Measurements from ENCODE around the gene MGRN1. TPM values are rescaled to one million over a fixed set of nuclear protein-coding genes. Genes with fewer than 3 reads are reported as not detected.
"Not testable (repeated sequence)": the region's sequence is repeated elsewhere in the genome, so short reads cannot be mapped to it uniquely, and the experiment has no call there.

Gene MGRN1
- total RNA-seq, 4 donors from 2014 or later, result 40.3 to 75.6 (median 48.5) TPM

DNA sequence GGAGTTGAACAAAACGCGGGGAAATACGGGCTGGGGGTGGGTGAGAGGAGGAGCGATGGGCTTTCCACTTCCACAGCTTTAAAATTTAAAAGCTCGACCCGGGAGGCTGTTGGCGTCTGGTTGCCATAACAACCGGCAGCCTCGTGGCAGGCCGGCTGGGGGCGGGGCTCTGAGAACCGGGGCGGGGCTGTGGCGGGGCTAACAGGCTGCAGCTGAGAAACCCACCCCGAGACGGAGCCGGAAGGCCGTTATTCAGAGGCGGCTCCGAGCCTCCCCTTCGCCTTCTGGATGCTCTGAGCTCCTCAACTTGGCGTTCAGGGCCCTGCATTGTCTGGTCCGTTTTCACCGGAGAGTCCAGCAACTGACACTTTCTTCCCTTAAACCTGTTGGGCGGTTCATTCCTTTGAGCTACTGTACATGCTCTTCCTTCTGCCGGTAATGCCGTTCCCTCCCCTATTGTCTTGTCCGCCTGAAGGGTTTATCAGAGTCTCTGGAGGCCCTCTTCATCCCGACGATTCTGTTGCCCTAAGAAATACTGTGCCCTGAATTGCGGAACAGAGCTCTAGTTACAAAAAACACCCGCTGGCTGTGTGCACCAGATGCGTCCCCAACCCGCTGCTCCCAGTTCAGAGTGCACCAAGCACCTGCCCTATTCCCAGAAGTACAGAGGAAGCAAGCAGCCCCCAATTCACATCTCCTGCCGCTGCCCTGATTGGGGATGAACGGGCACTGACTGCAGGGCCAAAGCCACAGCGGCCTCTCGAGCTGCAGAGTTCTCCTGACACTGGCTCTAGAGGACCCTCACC lies 110.3 kb downstream of the MGRN1 start:
- TF ChIP-seq POLR2AphosphoS5 (IDR thresholded peaks at IDR 0.05) (no peak), EP300 (IDR thresholded peaks at IDR 0.05) (no peak), POLR2A (IDR thresholded peaks at IDR 0.05; ENCODE audit: low read depth) (no peak)
- TF ChIP-seq, protein P1, sequence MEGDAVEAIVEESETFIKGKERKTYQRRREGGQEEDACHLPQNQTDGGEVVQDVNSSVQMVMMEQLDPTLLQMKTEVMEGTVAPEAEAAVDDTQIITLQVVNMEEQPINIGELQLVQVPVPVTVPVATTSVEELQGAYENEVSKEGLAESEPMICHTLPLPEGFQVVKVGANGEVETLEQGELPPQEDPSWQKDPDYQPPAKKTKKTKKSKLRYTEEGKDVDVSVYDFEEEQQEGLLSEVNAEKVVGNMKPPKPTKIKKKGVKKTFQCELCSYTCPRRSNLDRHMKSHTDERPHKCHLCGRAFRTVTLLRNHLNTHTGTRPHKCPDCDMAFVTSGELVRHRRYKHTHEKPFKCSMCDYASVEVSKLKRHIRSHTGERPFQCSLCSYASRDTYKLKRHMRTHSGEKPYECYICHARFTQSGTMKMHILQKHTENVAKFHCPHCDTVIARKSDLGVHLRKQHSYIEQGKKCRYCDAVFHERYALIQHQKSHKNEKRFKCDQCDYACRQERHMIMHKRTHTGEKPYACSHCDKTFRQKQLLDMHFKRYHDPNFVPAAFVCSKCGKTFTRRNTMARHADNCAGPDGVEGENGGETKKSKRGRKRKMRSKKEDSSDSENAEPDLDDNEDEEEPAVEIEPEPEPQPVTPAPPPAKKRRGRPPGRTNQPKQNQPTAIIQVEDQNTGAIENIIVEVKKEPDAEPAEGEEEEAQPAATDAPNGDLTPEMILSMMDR (IDR thresholded peaks at IDR 0.05), result no peak
- peaks cover 12 to 27% (median 19%) of the 10 kb centered on the region in 4 donors for H3K4me1 ChIP-seq
- H3K9me3 ChIP-seq, result no peaks in the 10 kb centered on the region
- peaks cover 0 to 12% (median 9%) of the 10 kb centered on the region in 4 donors for H3K36me3 ChIP-seq
- H3K4me3 ChIP-seq, result peak overlapping the region; percentile 82 to 99 (median 90)
- DNase-seq (ENCODE audit: extremely low spot score), result peak; percentile 96
- H3K27me3 ChIP-seq, result peaks cover 0 to 3% (median 0%) of the 10 kb centered on the region in 4 donors
- 7% methylated on average over 26 of the region's 38 CpGs for WGBS
- H3K27ac ChIP-seq (replicated peaks in 1 of 4), result peak overlapping the region; percentile 79 to 97 (median 88)
- intact Hi-C loops (cut with DNase I), result loop anchor here (5.0 to 10.0 kb wide), 2 partner anchors 67 to 220 kb away; partner anchors contain the start of genes ROGDI and SEC14L5

DNA sequence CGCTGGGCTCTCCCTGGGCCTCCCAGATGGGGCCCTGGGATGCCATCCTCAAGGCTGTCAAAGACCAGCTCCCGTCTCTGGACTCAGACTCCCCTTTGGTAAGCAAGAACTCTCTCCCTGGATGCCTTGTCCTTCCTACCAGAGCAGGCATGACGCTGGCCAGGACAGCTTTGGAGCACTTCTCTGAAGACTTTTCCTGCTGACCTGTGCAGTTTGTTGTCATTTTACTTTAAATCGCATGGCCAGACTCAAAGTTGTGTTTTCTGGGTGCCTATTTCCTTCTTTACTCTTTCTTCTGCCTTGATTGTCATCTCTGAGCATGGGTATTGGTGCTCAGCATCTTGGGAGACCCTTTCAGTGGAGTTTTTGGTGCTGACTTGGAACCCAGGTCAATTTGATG lies 111.9 kb downstream of the MGRN1 start:
- H3K27me3 ChIP-seq, result peaks cover 0 to 3% (median 0%) of the 10 kb centered on the region in 4 donors
- peaks cover 12 to 27% (median 19%) of the 10 kb centered on the region in 4 donors for H3K4me1 ChIP-seq
- H3K9me3 ChIP-seq, result no peaks in the 10 kb centered on the region
- no peak for TF ChIP-seq EP300 (IDR thresholded peaks at IDR 0.05)
- no peak for TF ChIP-seq POLR2AphosphoS5 (IDR thresholded peaks at IDR 0.05)
- TF ChIP-seq POLR2A (IDR thresholded peaks at IDR 0.05; ENCODE audit: low read depth), result no peak
- TF ChIP-seq, protein P1 (IDR thresholded peaks at IDR 0.05), result no peak
- H3K27ac ChIP-seq (replicated peaks in 1 of 4), result no peak overlapping the region
- DNase-seq (ENCODE audit: extremely low spot score), result no peak
- WGBS, result 100% methylated on average over 2 of the region's 4 CpGs
- intact Hi-C loops (cut with DNase I), result loop anchor here (10.0 kb wide), 1 partner anchor 218 kb away; the partner anchor contains the start of gene SEC14L5
- no peak overlapping the region for H3K4me3 ChIP-seq
- no peaks in the 10 kb centered on the region for H3K36me3 ChIP-seq

DNA sequence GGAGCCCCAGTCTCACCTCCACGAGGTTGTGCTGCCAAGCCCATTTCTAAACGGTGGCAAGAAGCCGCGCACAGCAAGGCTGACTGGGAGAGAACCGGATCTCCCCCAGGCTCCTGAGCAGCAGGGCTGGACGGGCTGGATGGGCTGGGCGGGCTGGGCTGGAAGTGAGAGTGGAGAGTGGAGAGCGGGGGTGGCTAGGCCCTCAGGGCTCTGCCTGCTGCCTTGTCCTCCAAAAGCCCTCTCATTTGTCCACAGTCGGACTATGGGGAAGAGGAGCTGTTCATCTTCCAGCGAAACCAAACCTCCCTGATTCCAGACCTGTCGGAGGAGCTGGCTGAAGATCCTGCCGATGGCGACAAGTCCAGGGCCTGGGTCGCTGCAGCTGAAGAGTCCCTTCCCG lies 112.9 kb downstream of the MGRN1 start:
- WGBS, result 74% methylated on average over 4 of the region's 15 CpGs
- no peak for TF ChIP-seq POLR2AphosphoS5 (IDR thresholded peaks at IDR 0.05)
- TF ChIP-seq, protein P1 (IDR thresholded peaks at IDR 0.05), result no peak
- TF ChIP-seq POLR2A (IDR thresholded peaks at IDR 0.05; ENCODE audit: low read depth), result no peak
- no peak for TF ChIP-seq EP300 (IDR thresholded peaks at IDR 0.05)
- intact Hi-C loops (cut with DNase I), result loop anchor here (10.0 kb wide), 1 partner anchor 217 kb away; the partner anchor contains the start of gene SEC14L5

DNA sequence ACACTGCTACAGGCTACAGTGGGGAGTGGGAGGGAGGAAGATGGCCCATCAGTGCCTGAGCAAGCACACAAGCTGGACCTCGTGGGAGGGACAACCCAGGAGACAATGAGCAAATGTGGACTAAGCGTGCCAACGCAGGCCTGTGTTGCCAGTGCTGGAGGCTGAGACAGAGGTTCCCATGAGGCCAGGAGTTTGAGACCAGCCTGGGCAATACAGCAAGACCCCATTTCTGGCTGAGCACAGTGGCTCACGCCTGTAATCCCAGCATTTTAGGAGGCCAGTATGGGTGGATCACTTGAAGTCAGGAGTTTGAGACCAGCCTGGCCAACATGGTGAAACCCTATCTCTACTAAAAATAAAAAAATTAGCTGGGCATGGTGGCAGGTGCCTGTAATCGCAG lies 113.7 kb downstream of the MGRN1 start:
- H3K27ac ChIP-seq (replicated peaks in 1 of 4); H3K9me3 ChIP-seq; H3K36me3 ChIP-seq; H3K27me3 ChIP-seq; H3K4me3 ChIP-seq; DNase-seq (ENCODE audit: extremely low spot score): not testable (repeated sequence)
- intact Hi-C loops (cut with DNase I), result loop anchor here (10.0 kb wide), 1 partner anchor 216 kb away; the partner anchor contains the start of gene SEC14L5
- 81% methylated on average over 5 of the region's 5 CpGs for WGBS
- peaks cover 12 to 22% (median 17%) of the 10 kb centered on the region in 4 donors for H3K4me1 ChIP-seq

More for the DNA sequence above, 112.9 kb downstream of the MGRN1 start:
- Histone ChIP-seq H3K4me1 (peaks cover 12 to 23% (median 19%) of the 10 kb centered on the region in 4 donors), H3K9me3 (no peaks in the 10 kb centered on the region), H3K27me3 (peaks cover 0 to 3% (median 0%) of the 10 kb centered on the region in 4 donors), H3K4me3 (no peak overlapping the region), H3K27ac (replicated peaks in 1 of 4) (no peak overlapping the region), H3K36me3 (no peaks in the 10 kb centered on the region)
- no peak for DNase-seq (ENCODE audit: extremely low spot score)

Small RNA genes lying within 50 kb of the gene (small RNA-seq; reads per million reads assigned to genes)
- gene MIR6769A (0 reads per million in 3 donors), gene RN7SL850P (0 reads per million in 3 donors)

Other genes with a start within 250 kb of the MGRN1 start
- 10 to 100 TPM; 11.6 to 24.6 (median 21.3) TPM for gene CORO7, start 208.2 kb upstream of the MGRN1 start, total RNA-seq
- gene DNAJA3, start 199.0 kb upstream of the MGRN1 start, total RNA-seq, result 10 to 100 TPM; 40.6 to 51.2 (median 45.9) TPM
- 10 to 100 TPM; 29.1 to 50.0 (median 45.3) TPM for gene NMRAL1, start 150.2 kb upstream of the MGRN1 start, total RNA-seq
- 10 to 100 TPM; 26.6 to 45.9 (median 44.7) TPM for gene HMOX2, start 148.4 kb upstream of the MGRN1 start, total RNA-seq
- 10 to 100 TPM; 18.3 to 33.4 (median 28.3) TPM for gene CDIP1, start 86.1 kb upstream of the MGRN1 start, total RNA-seq
- not detected for gene C16orf96, start 68.5 kb upstream of the MGRN1 start, total RNA-seq
- 10 to 100 TPM; 11.2 to 34.6 (median 17.9) TPM for gene UBALD1, start 9.9 kb upstream of the MGRN1 start, total RNA-seq
- gene NUDT16L1, start 68.7 kb downstream of the MGRN1 start, total RNA-seq, result 10 to 100 TPM; 18.1 to 33.9 (median 24.6) TPM
- gene ANKS3, start 109.4 kb downstream of the MGRN1 start, total RNA-seq, result 10 to 100 TPM; 17.0 to 29.0 (median 24.7) TPM
- gene DNAAF8, start 109.7 kb downstream of the MGRN1 start, total RNA-seq, result 1 to 10 TPM in 2 of 4 donors, under 1 TPM in 2; 0.42 to 1.7 (median 0.94) TPM
- 10 to 100 TPM in 2 of 4 donors, 1 to 10 TPM in 2; 7.5 to 19.4 (median 13.9) TPM for gene ZNF500, start 142.3 kb downstream of the MGRN1 start, total RNA-seq
- gene SEPTIN12, start 163.5 kb downstream of the MGRN1 start, total RNA-seq, result 1 to 10 TPM in 1 of 4 donors, not detected in 3; 1.7 TPM
- gene SMIM22, start 170.5 kb downstream of the MGRN1 start, total RNA-seq, result not detected
- 10 to 100 TPM; 43.2 to 97.2 (median 77.6) TPM for gene ROGDI, start 177.8 kb downstream of the MGRN1 start, total RNA-seq
- 100 to 1,000 TPM in 2 of 4 donors, 10 to 100 TPM in 2; 81.8 to 111 (median 98.8) TPM for gene GLYR1, start 222.5 kb downstream of the MGRN1 start, total RNA-seq
- gene UBN1, start 222.7 kb downstream of the MGRN1 start, total RNA-seq, result 10 to 100 TPM; 21.0 to 48.2 (median 41.1) TPM

Measured in esophagus muscularis mucosa (tissue), 4 donors.